Anterior cingulate cortex (tissue), 58 donors: Measurements from ENCODE around the gene PTMS.
"Not testable (repeated sequence)": the region's sequence is repeated elsewhere in the genome, so short reads cannot be mapped to it uniquely, and the experiment has no call there.

Experiments
- DNase-seq, 58 donors: peaks; one replicate each; lab custom pipeline; 2025; lab: John Stamatoyannopoulos, UW

Gene PTMS, protein sequence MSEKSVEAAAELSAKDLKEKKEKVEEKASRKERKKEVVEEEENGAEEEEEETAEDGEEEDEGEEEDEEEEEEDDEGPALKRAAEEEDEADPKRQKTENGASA

DNA sequence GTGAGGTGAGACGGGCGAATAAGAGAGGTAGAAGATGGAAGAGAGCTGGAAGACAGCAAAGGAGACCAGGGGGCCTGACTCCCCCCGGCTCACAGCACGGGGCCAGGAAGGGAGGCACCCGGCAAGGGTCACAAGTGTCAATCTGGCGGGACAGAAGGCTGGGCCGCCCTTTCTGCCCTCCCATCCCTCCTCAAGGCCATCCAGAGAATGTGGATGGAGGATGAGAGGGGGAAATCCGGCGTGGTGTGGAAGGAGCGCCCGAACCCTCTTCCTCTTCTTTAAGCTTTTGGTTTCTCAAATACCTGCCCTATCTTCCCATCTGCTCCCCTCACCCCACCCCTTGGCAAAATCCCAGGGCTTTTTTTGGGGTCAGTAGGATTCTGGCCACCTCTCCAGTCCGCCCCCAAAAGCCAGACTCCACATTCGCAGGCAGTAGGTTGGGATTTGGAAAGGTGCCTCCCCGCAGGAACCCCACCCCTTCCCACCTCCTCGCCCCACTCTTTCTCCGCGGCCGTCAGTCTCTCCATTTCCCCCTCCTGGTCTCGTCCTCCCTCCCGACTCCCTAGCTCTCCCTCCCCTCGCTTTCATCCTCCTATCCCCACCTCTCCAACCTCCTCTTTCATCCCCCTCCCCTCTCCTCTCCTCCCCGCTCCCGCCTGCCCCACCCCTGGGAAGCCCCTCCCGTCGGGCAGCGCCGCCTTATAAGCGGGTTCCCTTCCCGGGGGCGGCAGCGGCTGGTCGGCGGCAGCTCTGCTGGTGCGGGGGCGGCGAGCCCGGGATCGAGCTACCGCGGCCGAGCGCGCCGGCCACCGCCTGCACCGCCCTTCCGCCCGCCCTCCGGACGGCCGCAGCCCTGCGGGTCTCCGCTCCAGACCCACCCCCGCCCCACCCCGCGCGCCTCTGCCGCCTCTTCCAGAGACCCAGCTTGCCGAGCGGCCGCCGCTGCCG lies at the start of gene PTMS:
Gene PTMS, plus strand, starts transcription at position 730 of the 948 bp plus-strand sequence. CDS start 343 bp downstream, outside the sequence.
- DNase-seq, result peak in 54 of 58 donors; percentile 21 to 91 (median 58)

DNA sequence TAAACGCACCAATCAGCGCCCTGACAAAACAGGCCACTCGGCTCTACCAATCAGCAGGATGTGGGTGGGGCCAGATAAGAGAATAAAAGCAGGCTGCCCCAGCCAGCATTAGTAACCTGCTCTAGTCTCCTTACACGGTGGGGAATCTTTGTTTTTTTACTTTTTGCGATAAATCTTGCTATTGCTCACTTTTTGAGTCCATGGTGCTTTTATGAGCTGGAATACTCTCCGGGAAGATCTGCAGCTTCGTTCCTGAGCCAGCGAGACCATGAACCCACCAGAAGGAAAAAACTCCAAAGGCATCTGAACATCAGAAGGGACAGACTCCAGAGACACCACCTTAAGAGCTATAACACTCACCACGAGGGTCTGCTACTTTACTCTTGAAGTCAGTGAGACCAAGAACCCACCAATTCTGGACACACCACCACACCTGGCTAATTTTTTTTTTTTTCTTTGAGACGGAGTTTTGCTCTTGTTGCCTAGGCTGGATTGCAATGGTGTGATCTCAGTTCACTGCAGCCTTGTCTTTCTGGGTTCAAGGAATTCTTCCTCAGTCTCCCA lies 49.2 kb upstream of the PTMS start:
- no peak for DNase-seq

DNA sequence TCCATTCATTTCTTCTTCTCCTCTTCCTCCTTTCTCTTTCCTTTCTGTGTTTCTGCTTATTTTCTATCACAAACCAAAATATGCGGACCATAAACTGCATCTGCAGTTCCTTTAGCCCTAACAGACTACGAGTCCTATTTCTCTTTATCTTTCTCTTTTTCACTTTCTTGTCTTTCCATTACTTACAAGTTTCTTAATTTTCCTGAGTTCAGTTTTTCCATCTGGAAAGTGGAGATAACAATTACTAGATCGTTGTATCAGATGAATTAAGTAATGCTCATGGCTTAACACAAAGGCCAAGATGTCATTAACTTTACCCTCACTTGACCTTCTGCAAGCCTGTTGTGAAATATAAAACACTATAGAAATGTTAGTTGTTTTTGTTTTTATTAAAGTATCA lies 43.3 kb upstream of the PTMS start:
- no peak for DNase-seq

DNA sequence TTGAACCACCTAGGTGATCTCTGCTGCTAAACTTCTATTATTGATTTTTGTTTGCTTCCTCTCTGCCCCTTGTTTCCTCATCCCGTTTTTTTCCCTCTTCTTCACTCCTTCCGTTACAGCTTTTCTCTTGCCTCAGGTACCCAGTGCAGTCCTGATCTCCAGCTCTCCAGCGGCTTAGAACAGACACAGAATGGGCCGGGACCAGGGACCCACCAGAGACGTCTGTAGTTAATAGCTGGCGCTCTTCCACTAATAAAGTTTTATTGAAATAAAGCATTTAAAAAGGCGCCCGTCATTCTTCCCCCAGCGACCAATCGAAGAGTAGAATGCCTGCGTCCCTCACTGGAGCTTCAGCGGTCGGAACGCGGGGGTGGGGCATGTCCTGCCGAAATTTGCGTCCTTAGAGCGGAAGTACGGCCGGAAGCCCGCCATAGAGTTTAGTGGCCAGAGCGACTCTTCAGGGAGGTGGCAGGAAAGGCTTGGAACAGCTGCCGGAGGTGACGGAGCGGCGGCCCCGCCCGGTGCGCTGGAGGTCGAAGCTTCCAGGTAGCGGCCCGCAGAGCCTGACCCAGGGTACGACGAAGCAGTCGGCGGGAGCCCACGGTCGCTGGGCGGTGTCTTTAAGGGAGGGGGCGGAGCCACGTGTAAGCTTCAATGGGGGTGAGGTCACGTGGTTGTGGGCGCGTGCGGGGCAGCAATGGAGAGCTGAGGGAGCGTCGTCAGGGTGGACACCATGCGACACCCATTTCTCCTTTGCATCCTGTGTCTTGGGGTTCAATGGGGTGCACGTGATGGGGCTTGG lies 42.4 kb upstream of the PTMS start, which contains the start of gene COPS7A:
Gene COPS7A, plus strand, starts transcription at position 440 of the 802 bp plus-strand sequence. CDS start 611 bp downstream, outside the sequence.
- peak; percentile 86 to 99 (median 97) for DNase-seq

DNA sequence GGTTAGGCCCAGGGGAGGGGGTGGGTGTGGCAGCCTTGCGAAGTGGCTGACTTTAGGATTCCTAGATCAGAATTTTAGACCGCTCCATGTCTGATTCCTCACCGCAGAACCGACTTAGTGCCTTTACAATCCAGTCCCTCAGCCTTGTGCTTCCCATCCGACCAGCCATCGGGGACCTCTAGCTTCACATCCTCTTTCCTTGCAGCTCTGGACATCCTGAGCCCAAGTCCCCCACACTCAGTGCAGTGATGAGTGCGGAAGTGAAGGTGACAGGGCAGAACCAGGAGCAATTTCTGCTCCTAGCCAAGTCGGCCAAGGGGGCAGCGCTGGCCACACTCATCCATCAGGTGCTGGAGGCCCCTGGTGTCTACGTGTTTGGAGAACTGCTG lies 41.8 kb upstream of the PTMS start:
- DNase-seq, result peak in 9 of 58 donors; percentile 6 to 72 (median 37)

DNA sequence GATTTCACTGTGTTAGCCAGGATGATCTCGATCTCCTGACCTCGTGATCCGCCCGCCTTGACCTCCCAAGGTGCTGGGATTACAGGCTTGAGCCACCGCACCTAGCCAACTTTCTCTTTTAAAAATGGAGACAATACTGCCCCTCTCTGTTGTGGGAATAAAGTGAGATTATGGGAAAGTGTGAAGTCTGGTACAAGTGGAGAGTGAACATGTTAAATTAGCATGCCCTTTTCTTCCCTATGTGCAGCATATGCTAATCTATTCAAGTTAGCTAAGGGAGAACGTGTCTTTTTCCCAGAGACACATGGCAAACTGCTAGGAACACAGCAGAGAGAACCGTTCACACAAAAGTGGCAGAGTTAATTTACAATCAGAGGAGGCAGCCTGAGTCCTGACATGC lies 40.8 kb upstream of the PTMS start:
- no peak for DNase-seq

DNA sequence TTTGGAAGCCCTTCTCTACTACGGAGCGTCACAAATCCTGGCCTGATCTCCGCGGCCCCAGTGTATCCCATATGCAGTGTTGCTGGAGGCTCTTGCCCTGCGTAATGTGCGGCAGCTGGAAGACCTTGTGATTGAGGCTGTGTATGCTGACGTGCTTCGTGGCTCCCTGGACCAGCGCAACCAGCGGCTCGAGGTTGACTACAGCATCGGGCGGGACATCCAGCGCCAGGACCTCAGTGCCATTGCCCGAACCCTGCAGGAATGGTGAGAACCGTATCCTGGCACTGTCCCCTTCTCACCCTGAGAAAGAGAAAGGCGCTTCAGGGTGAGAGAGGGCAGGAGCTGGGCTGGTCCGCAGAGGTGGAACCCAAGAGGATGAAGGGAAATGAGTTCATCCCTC lies 37.0 kb upstream of the PTMS start:
- DNase-seq, result no peak

DNA sequence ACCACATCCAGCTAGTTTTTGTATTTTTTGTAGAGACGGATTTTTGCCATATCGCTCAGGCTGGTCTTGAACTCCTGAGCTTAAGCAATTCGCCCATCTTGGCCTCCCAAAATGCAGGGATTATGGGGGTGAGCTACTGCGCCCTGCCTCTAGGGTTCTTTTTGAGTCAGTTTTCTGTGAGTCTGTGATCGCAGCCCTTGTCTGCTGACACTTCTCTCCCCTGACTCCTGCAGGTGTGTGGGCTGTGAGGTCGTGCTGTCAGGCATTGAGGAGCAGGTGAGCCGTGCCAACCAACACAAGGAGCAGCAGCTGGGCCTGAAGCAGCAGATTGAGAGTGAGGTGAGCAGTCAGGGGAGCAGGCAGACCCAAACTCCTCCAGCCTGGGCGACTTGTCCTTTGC lies 36.0 kb upstream of the PTMS start:
- no peak for DNase-seq

DNA sequence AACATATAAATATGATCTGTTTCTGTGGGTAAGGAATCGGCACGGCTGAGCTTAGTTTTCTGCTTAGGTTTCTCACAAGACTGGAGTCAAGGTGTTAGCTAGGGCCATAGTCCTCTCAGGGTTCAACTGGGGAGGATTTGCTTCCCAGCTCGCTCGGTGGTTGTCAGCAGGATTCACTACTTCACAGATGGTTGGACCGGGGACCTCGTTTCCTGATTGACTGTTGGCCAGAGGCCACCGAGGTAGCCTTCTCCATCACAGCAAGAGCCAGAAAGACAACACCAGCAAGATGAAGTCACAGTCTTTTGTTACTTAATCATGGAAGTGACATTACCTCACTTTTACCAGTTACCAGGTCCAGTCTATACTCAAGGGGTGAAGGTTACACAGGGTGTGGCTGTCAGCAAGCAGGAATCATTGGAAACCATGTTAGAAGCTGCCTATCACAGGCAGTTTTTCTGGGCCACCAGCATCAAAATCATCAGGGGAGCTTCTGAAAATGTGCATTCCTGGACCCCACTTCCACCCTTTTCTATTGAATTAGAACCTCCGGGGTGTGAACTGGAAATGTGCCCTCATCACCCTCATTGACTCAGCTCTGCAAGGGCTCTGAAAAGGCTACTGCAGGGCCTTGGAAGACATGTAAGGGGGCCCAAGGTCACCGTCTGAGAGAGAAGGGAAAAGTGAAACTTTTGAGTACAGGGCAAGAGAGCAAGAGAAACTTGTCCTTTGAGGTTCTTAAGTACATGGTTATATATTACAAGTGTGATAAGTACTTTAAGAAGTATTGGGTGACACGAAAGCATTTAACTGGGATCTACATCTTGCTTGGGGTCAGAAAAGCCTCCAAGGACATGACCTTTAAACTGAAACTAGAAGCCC lies 31.4 kb upstream of the PTMS start:
- no peak for DNase-seq

DNA sequence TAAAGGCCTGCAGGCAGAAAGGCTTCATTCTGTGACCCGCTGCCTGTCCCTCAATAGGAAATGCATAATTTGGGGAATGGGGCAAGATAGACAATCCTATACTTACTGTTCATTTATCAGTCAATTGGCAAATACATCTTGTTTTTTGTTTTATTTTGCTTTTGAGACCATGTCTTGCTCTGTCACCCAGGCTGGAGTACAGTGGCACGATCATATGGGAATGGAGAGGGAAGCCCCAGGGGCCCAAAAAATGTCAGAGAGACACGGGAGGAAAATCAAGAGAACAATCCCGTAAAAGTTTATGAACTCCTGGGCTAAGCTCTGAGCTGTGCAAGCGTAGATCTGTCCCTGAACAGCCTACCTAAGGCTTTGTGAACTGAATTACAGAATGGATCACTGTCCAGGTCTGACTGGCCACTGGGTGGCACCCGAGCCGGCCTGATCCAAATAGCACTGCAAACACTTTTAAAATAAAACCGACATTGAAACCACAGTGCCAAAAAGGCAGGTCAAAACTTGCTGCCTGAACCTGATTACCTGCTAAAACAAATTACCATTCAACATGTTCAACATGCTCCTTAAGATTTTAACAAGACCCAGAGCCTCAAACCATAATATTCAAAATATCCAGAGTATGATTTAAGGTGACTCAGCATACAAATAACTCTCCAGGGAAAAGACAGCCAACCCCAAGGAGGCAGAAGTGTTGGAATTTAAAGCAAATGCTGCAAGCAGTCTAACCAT lies 30.5 kb upstream of the PTMS start:
- peak in 51 of 58 donors; percentile 1 to 80 (median 24) for DNase-seq

DNA sequence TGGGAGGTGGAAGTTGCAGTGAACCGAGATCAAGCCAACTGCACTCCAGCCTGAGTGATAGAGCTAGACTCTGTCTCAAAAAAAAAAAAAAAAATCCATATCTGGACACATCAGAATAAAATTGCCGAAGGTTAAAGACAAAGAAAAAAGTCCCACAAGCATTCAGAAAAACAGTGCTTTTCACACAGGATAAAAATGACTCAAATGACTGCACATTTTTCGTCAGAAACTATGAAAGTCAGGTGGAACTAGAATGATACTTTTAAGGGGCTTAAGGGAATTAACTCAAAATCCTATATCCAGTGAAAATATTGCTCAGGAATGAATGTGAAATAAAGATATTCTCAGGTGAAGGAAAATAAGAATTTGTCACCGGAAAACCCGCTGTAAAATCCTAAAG lies 29.4 kb upstream of the PTMS start:
- no peak for DNase-seq

DNA sequence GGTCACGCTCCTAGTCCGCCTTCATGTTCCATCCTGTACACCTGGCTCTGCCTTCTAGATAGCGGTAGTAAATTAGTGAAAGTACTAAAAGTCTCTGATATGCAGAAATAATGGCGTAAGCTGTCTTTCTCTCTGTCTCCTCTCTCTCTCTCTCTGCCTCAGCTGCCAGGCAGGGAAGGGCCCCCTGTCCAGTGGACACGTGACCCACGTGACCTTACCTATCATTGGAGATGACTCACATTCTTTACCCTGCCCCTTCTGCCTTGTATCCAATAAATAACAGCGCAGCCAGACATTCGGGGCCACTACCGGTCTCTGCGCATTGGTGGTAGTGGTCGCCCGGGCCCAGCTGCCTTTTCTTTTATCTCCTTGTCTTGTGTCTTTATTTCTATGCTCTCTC lies 24.1 kb upstream of the PTMS start:
- not testable (repeated sequence) for DNase-seq

DNA sequence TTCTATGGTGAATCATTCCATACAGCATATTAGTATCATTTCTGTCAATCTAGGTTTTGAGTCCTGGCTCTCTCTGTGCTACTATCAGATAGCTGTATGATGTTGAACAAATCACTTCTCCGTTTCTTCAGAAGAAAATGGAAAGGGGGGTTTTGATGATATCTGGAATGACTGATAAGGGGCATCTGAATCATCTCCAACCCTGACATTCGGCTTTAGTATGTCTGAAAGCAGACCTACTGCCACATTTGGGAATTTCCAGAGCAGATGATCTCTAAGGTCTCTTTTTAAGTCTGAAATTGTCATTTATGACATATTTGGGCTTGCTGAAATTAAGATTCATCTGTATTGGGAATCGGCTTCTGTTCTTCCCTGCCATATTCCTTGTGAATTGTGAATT lies 23.3 kb upstream of the PTMS start:
- DNase-seq, result no peak

DNA sequence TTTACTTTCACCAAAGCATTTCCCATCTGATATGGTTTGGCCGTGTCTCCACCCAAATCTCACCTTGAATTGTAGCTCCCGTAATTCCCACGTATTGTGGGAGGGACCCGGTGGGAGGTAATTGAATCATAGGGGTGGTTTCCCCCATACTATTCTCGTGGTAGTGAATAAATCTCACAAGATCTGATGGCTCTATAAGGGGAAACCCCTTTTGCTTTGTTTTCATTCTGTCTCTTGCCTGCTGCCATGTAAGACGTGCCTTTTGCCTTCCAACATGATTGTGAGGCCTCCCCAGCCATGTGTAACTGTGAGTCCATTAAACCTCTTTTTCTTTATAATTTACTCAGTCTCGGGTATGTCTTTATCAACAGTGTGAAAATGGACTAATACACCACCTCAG lies 22.9 kb upstream of the PTMS start:
- not testable (repeated sequence) for DNase-seq

DNA sequence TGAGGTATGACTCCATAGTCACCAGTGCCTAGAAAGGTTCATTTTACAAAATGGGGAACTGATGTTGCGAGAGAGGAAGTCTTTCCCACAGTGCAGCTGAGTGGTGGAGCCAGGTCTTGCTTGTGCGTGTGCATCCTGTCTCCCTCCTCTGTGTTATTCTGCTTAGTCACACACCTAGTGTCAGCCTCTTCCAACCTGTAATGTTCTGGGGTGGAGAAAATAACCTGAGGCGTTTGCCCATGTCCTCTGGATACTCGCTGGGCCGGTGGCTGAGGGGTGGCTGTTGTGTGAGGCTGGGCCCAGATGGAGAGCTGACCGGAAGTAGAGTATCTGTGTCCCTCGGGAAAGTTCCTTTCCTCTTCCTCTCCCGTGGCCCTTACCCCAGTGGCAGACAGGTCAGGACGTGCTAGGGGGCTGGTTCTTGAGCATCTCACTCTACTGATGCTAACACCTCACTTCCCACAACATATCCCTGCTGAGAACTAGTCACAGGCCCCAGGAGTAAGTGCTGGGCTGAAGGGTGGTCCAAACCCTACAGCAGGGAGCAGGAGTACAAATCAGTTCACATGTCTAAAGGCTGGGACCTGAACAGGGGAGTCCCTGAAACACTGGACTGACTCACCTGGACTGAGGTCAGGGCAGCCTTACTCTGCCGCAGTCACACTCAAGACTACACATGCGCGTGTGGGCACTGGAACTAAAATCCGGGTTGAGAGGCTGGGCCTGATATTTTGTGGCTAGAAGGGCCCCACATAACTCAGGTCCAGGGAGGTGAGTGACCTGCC lies 20.2 kb upstream of the PTMS start:
- no peak for DNase-seq

DNA sequence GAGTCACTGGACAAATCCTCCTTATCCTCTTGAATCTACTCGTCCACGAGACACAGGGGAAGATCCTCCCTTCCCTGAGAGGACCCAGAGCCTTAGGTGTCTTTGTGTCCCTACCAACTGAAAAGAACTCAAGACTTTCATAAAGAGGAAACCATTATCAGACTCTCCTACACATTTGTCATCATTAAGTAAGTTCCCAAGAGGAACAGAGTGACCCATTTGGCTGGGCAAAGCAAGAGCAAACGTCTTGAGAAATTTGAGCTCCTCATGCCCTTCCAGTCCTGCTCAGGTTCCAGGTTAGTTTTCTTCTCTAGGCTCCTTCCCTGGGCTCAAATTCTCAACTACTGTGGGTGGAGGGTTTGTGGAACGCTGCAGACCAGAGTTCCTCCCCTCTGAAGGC lies 18.9 kb upstream of the PTMS start:
- no peak for DNase-seq

DNA sequence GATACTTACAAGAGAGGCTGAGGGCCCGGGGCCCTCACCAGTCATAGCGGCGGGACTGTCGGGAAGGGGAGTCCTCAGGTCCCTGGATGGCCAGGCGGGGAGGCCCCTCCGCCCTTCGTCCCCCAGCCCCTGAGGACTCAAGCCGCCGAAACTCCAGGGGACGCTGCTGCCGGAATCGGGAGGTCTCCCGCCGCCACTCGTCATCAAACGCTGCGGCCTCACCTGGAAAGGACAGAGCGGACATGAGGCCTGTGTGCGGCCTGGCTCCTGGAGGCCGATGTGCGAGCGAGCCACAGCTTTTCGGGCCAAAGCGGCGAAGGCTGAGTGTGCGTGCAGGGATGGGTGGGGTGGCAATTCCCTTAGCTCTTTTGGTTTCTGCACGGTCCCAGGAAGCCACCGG lies 17.4 kb upstream of the PTMS start:
- no peak for DNase-seq

DNA sequence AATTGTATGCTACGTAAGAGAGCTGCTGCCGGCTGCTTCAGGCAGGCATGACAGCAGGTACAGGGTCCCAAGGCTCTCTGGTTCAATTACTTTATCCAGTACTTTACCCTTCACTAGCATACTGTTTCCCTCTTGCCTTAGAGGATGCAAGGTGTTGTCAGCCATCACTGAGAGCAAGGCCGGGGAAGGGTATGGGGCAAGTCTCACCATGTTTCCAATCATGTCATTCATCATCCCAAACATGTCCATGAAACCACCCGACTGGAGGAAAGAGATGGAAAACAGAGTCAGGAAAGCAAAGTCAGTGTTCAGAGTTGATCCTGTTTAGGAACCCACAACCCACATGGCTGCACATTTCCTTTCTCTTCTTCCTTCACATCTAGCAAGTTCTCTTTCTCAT lies 15.7 kb upstream of the PTMS start:
- DNase-seq, result no peak
